CD14-positive monocyte (primary cell): ENCODE data around the gene SCARB1. TPM values are rescaled to one million over a fixed set of nuclear protein-coding genes. Genes with fewer than 3 reads are reported as not detected.

Experiments used
- DNase-seq, 3 donors: peaks; one replicate each; pipeline ENCODE4 v3.0.0-alpha.2; 2011 to 2022
- H2AFZ ChIP-seq: 2 replicates; pipeline ENCODE4 v1.6.0; 2012; ENCODE audit warnings: mild to moderate bottlenecking, low read depth, low read length, inconsistent platforms; ENCODE audit not compliant: insufficient read depth, poor library complexity, severe bottlenecking
- H3K27ac ChIP-seq, 2 donors: 1 replicate in 1 of 2; 2 replicates in 1 of 2; pipeline ENCODE4 v1.5.1; 2012 to 2013; ENCODE audit warnings: low read length in 2 of 2, control low read depth in 1 of 2, inconsistent platforms in 1 of 2, low read depth in 1 of 2, mild to moderate bottlenecking in 1 of 2
- H3K27me3 ChIP-seq, 2 donors: one replicate each; pipeline versions ENCODE4 v1.6.0 to v1.6.1; 2011 to 2013; ENCODE audit warnings: low read length in 2 of 2; ENCODE audit not compliant: control insufficient read depth in 2 of 2, insufficient read depth in 2 of 2
- H3K36me3 ChIP-seq, 2 donors: replicated peaks in 1 of 2; 1 replicate in 1 of 2; 2 replicates in 1 of 2; pipeline versions ENCODE4 v1.5.1 to v1.6.1; 2012 to 2013; ENCODE audit warnings: low read length in 2 of 2, control low read depth in 1 of 2, inconsistent platforms in 1 of 2, mild to moderate bottlenecking in 1 of 2; ENCODE audit not compliant: insufficient read depth in 2 of 2, control insufficient read depth in 1 of 2
- H3K4me1 ChIP-seq, 2 donors: 1 replicate in 1 of 2; 2 replicates in 1 of 2; pipeline versions ENCODE4 v1.5.1 to v1.6.1; 2012 to 2013; ENCODE audit warnings: low read length in 2 of 2, control low read depth in 1 of 2, inconsistent platforms in 1 of 2, mild to moderate bottlenecking in 1 of 2, moderate library complexity in 1 of 2; ENCODE audit not compliant: insufficient read depth in 2 of 2, control insufficient read depth in 1 of 2
- H3K4me2 ChIP-seq: replicated peaks from 2 replicates; pipeline ENCODE3; 2012; ENCODE audit warnings: low read length, moderate library complexity, mild to moderate bottlenecking; ENCODE audit not compliant: poor library complexity, severe bottlenecking; ENCODE audit errors: extremely low read depth
- H3K4me3 ChIP-seq, 3 experiments: fragments of 200-600 bp in 1 of 3; sonication (generic) in 1 of 3; replicated peaks in 1 of 3; 1 replicate in 2 of 3; 2 replicates in 1 of 3; pipeline ENCODE4 v1.5.1; 2011 to 2013; ENCODE audit warnings: low read length in 3 of 3, mild to moderate bottlenecking in 3 of 3, control low read depth in 2 of 3, low read depth in 2 of 3, inconsistent platforms in 1 of 3, moderate library complexity in 1 of 3
- H3K79me2 ChIP-seq: 2 replicates; pipeline ENCODE4 v1.6.0; 2012; ENCODE audit warnings: mild to moderate bottlenecking, control low read depth, inconsistent platforms, low read length, moderate library complexity; ENCODE audit not compliant: insufficient read depth
- H3K9ac ChIP-seq: 2 replicates; pipeline ENCODE4 v1.6.0; 2017; ENCODE audit warnings: low read length, mild to moderate bottlenecking; ENCODE audit not compliant: insufficient read depth, poor library complexity, severe bottlenecking
- H3K9me3 ChIP-seq, 2 donors: replicated peaks in 1 of 2; 1 replicate in 1 of 2; 2 replicates in 1 of 2; pipeline versions ENCODE4 v1.5.1 to v1.6.1; 2012 to 2013; ENCODE audit warnings: low read length in 2 of 2, control low read depth in 1 of 2; ENCODE audit not compliant: control insufficient read depth in 1 of 2, insufficient read depth in 1 of 2
- H4K20me1 ChIP-seq: 2 replicates; pipeline ENCODE4 v1.6.0; 2012; ENCODE audit warnings: mild to moderate bottlenecking, low read length, control low read depth, moderate library complexity; ENCODE audit not compliant: insufficient read depth
- H3K27ac Mint-ChIP-seq, 7 donors: one replicate each; pipeline ENCODE4 v1.8.0; 2020; ENCODE audit warnings: mild to moderate bottlenecking in 7 of 7, mixed read lengths in 7 of 7, moderate library complexity in 6 of 7, inconsistent platforms in 2 of 7
- H3K27me3 Mint-ChIP-seq, 3 donors: one replicate each; pipeline ENCODE4 v1.8.0; 2021 to 2022; ENCODE audit warnings: low read depth in 3 of 3, mild to moderate bottlenecking in 3 of 3, mixed read lengths in 3 of 3, moderate library complexity in 3 of 3, inconsistent platforms in 1 of 3
- H3K36me3 Mint-ChIP-seq, 2 donors: one replicate each; pipeline ENCODE4 v1.8.0; 2020; ENCODE audit warnings: mixed read lengths in 2 of 2, inconsistent platforms in 1 of 2, mild to moderate bottlenecking in 1 of 2
- H3K4me1 Mint-ChIP-seq: one replicate; pipeline ENCODE4 v1.8.0; 2020; ENCODE audit warnings: mild to moderate bottlenecking, mixed read lengths
- H3K4me3 Mint-ChIP-seq, 2 donors: one replicate each; pipeline ENCODE4 v1.8.0; 2020; ENCODE audit warnings: mild to moderate bottlenecking in 2 of 2, mixed read lengths in 2 of 2, moderate library complexity in 1 of 2
- H3K9me3 Mint-ChIP-seq, 7 donors: one replicate each; pipeline ENCODE4 v1.8.0; 2020 to 2022; ENCODE audit warnings: mixed read lengths in 7 of 7, mild to moderate bottlenecking in 6 of 7, moderate library complexity in 6 of 7, inconsistent platforms in 2 of 7
- CTCF ChIP-seq: fragments of 200-600 bp; IDR thresholded peaks from one replicate; pipeline ENCODE4 v1.8.0; 2022; ENCODE audit warnings: antibody characterized with exemption, mild to moderate bottlenecking
- WGBS: methylation state at CpG from one replicate; pipeline ENCODE4 v1.1.5; 2013; ENCODE audit warnings: missing lambda C conversion rate; ENCODE audit not compliant: insufficient coverage; 5-methylcytosine and 5-hydroxymethylcytosine counted together
- intact Hi-C, 2 donors: fragments of 100-400 bp; cut with micrococcal nuclease; formaldehyde crosslinking; loops; one replicate each; pipeline versions ENCODE4 v1.15.0 to v1.15.1; 2023
- polyA plus RNA-seq, 3 donors: library from polyadenylated mRNA; depleted of rRNA in 1 of 3; unstranded in 2 of 3; stranded (reverse) in 1 of 3; fragments of 300-500 nt in 2 of 3; fragments of >200 nt in 1 of 3; fragmentation: Illumina TruSeq in 2 of 3; gene quantifications; 1 replicate in 2 of 3; 2 replicates in 1 of 3; pipeline ENCODE4 v1.2.3, GENCODE V29; 2012 to 2021

SCARB1 gene
- polyA plus RNA-seq, 3 donors = 13.1 to 34.3 (median 15.2) TPM

- intact Hi-C loops = loop anchor here (2.0 to 5.0 kb wide), 8 partner anchors 35 to 215 kb away; partner anchors contain the start of gene NCOR2 (in 1 of the 2)
- Mint-ChIP-seq H3K27ac (peak overlapping the region; percentile 80 to 95 (median 89)), H3K27me3 (peaks cover 2 to 10% (median 5%) of the 10 kb centered on the region in 3 donors), H3K4me3 (peak overlapping the region in 1 of 2 donors; percentile 12), H3K9me3 (peaks cover 0 to 17% (median 11%) of the 10 kb centered on the region in 7 donors), H3K4me1 (peaks cover 82% of the 10 kb centered on the region), H3K36me3 (peaks cover 5 to 7% of the 10 kb centered on the region in 2 donors)
- Histone ChIP-seq H3K79me2 (no peaks in the 10 kb centered on the region), H3K9ac (no peak overlapping the region), H3K4me3 (no peak overlapping the region), H3K27ac (peak overlapping the region; percentile 77 to 82), H3K4me2 (peak overlapping the region; percentile 35), H3K36me3 (no peaks in the 10 kb centered on the region), H3K9me3 (peaks cover 4 to 11% of the 10 kb centered on the region in 2 donors), H2AFZ (no peak overlapping the region), H4K20me1 (no peaks in the 10 kb centered on the region), H3K4me1 (peaks cover 78 to 81% of the 10 kb centered on the region in 2 donors), H3K27me3 (no peaks in the 10 kb centered on the region)
- DNase-seq = peak; percentile 76 to 80 (median 79)
- WGBS = 23% methylated on average over 17 of the region's 21 CpGs
- peak; percentile 100 for TF ChIP-seq CTCF
Observed at GRCh38 chr12:124767066-124767821, 96.4 kb downstream of the SCARB1 start.

DNA sequence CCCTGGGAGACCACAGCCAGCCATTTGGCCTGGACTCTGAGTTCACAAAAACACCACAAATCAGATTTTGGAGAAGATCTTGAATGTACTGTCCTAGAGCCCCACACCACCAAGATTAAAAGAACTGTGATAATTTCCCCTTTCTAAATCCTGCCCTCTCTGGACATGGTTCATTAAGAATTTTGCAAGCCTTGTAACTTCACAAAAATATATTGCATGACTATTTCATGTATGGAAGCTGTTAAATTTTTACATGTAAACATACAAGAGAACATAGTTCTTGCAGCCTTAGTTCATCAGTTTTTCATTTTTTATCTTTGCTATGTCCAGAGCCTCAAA, 97.0 kb downstream of the SCARB1 start:
- peaks cover 79 to 81% of the 10 kb centered on the region in 2 donors for H3K4me1 ChIP-seq
- H3K9me3 ChIP-seq = peaks cover 4 to 11% of the 10 kb centered on the region in 2 donors
- H3K27ac Mint-ChIP-seq = peak overlapping the region; percentile 87 to 95 (median 90)
- H4K20me1 ChIP-seq = no peaks in the 10 kb centered on the region
- H3K36me3 Mint-ChIP-seq = peaks cover 5 to 7% of the 10 kb centered on the region in 2 donors
- H3K79me2 ChIP-seq = no peaks in the 10 kb centered on the region
- H3K9me3 Mint-ChIP-seq = peaks cover 0 to 18% (median 11%) of the 10 kb centered on the region in 7 donors
- H3K36me3 ChIP-seq = no peaks in the 10 kb centered on the region
- H3K4me3 Mint-ChIP-seq = peak overlapping the region in 1 of 2 donors; percentile 26
- H3K4me2 ChIP-seq = peak overlapping the region; percentile 35
- H3K27me3 ChIP-seq = no peaks in the 10 kb centered on the region
- no peak overlapping the region for H3K4me3 ChIP-seq
- TF ChIP-seq CTCF = no peak
- intact Hi-C loops = loop anchor here (2.0 to 5.0 kb wide), 8 partner anchors 34 to 214 kb away; partner anchors contain the start of gene NCOR2 (in 1 of the 2)
- H3K27me3 Mint-ChIP-seq = peaks cover 2 to 10% (median 3%) of the 10 kb centered on the region in 3 donors
- H3K4me1 Mint-ChIP-seq = peaks cover 84% of the 10 kb centered on the region
- H3K9ac ChIP-seq = peak overlapping the region; percentile 27
- DNase-seq = no peak
- H2AFZ ChIP-seq = no peak overlapping the region
- peak overlapping the region; percentile 77 to 82 for H3K27ac ChIP-seq
